WTC11 (cell line): ENCODE data around the gene ETV3. TPM values are rescaled to one million over a fixed set of nuclear protein-coding genes. Genes with fewer than 3 reads are reported as not detected.

ENCODE experiments used
- AFF4 ChIP-seq: sonication (generic); formaldehyde crosslinking; IDR thresholded peaks from 2 replicates; pipeline ENCODE4 v1.8.1; 2023; ENCODE audit warnings: mild to moderate bottlenecking, missing genetic modification reagents, borderline replicate concordance
- ATF1 ChIP-seq: sonication (generic); formaldehyde crosslinking; IDR thresholded peaks from 2 replicates; pipeline ENCODE4 v1.8.1; 2023; ENCODE audit warnings: mild to moderate bottlenecking, moderate library complexity, missing genetic modification reagents
- E2F5 ChIP-seq: sonication (generic); formaldehyde crosslinking; IDR thresholded peaks from 2 replicates; pipeline ENCODE4 v1.8.1; 2022; ENCODE audit warnings: mild to moderate bottlenecking, moderate library complexity, missing genetic modification reagents
- EMX1 ChIP-seq: fragments of 250-450 bp; sonication (Bioruptor Pico); IDR thresholded peaks from 2 replicates; pipeline ENCODE4 v1.8.0; 2021; ENCODE audit warnings: mild to moderate bottlenecking
- FOXK1 ChIP-seq: sonication (generic); formaldehyde crosslinking; IDR thresholded peaks from 2 replicates; pipeline ENCODE4 v1.8.0; 2022; ENCODE audit warnings: mild to moderate bottlenecking, moderate library complexity, missing genetic modification reagents
- FOXP4 ChIP-seq: sonication (generic); formaldehyde crosslinking; IDR thresholded peaks from 2 replicates; pipeline ENCODE4 v1.8.0; 2022; ENCODE audit warnings: mild to moderate bottlenecking, missing genetic modification reagents
- IRF1 ChIP-seq: sonication (generic); formaldehyde crosslinking; IDR thresholded peaks from 2 replicates; pipeline ENCODE4 v1.8.0; 2023; ENCODE audit warnings: missing genetic modification reagents
- JUN ChIP-seq: sonication (generic); formaldehyde crosslinking; IDR thresholded peaks from 2 replicates; pipeline ENCODE4 v1.8.0; 2023; ENCODE audit warnings: mild to moderate bottlenecking, missing genetic modification reagents
- MLX ChIP-seq: sonication (generic); formaldehyde crosslinking; IDR thresholded peaks from 2 replicates; pipeline ENCODE4 v1.8.1; 2023; ENCODE audit warnings: mild to moderate bottlenecking, missing genetic modification reagents, moderate library complexity
- RELA ChIP-seq: sonication (generic); formaldehyde crosslinking; IDR thresholded peaks from 2 replicates; pipeline ENCODE4 v1.8.1; 2022; ENCODE audit warnings: missing genetic modification reagents, mild to moderate bottlenecking, borderline replicate concordance
- RORB ChIP-seq: fragments of 250-450 bp; sonication (Bioruptor Pico); IDR thresholded peaks from 2 replicates; pipeline ENCODE4 v1.9.0; 2021; ENCODE audit warnings: mild to moderate bottlenecking
- SMAD3 ChIP-seq: sonication (generic); formaldehyde crosslinking; IDR thresholded peaks from 2 replicates; pipeline ENCODE4 v1.8.0; 2022; ENCODE audit warnings: missing genetic modification reagents, mild to moderate bottlenecking, borderline replicate concordance
- SOX15 ChIP-seq: fragments of 250-450 bp; sonication (Bioruptor Pico); IDR thresholded peaks from 2 replicates; pipeline ENCODE4 v1.9.0; 2021; ENCODE audit warnings: mild to moderate bottlenecking
- ZNF232 ChIP-seq: sonication (generic); formaldehyde crosslinking; IDR thresholded peaks from 2 replicates; pipeline ENCODE4 v1.8.0; 2022; ENCODE audit warnings: mild to moderate bottlenecking, missing genetic modification reagents
- ZNF263 ChIP-seq: sonication (generic); formaldehyde crosslinking; IDR thresholded peaks from 2 replicates; pipeline ENCODE4 v1.8.1; 2022; ENCODE audit warnings: low read depth, mild to moderate bottlenecking, moderate library complexity, missing genetic modification reagents
- ZNF416 ChIP-seq: fragments of 250-450 bp; sonication (Bioruptor Pico); IDR thresholded peaks from 2 replicates; pipeline ENCODE4 v1.9.0; 2021; ENCODE audit warnings: mild to moderate bottlenecking, inconsistent platforms
- ZNF671 ChIP-seq: fragments of 250-450 bp; sonication (Bioruptor Pico); IDR thresholded peaks from 2 replicates; pipeline ENCODE4 v1.8.0; 2021; ENCODE audit warnings: mild to moderate bottlenecking
- total RNA-seq: library from RNA; stranded (reverse); gene quantifications from 3 replicates; pipeline ENCODE4 v1.2.3, GENCODE V29; 2021
- TF ChIP-seq, protein P1 (sequence below): sonication (generic); formaldehyde crosslinking; IDR thresholded peaks from 2 replicates; pipeline ENCODE4 v1.8.0; 2022; ENCODE audit warnings: missing genetic modification reagents
- TF ChIP-seq, protein P2 (sequence below): sonication (generic); formaldehyde crosslinking; IDR thresholded peaks from 2 replicates; pipeline ENCODE4 v1.8.1; 2023; ENCODE audit warnings: mild to moderate bottlenecking, missing genetic modification reagents
- TF ChIP-seq, protein P3 (sequence below): sonication (generic); formaldehyde crosslinking; IDR thresholded peaks from 2 replicates; pipeline ENCODE4 v1.8.1; 2022; ENCODE audit warnings: mild to moderate bottlenecking, missing genetic modification reagents, moderate library complexity, borderline replicate concordance
- TF ChIP-seq, protein P4 (sequence below): sonication (generic); formaldehyde crosslinking; IDR thresholded peaks from 2 replicates; pipeline ENCODE4 v1.8.1; 2022; ENCODE audit warnings: missing genetic modification reagents, borderline replicate concordance

The ETV3 gene
- total RNA-seq, 1 experiment from 2014 or later = 26.0 TPM

GRCh38 chr1:157138220-157139051, at the start of gene ETV3 (continued):
- TF ChIP-seq IRF1 = peak; percentile 61; the same call in 1 of the 2 replicates
- TF ChIP-seq, protein P1, sequence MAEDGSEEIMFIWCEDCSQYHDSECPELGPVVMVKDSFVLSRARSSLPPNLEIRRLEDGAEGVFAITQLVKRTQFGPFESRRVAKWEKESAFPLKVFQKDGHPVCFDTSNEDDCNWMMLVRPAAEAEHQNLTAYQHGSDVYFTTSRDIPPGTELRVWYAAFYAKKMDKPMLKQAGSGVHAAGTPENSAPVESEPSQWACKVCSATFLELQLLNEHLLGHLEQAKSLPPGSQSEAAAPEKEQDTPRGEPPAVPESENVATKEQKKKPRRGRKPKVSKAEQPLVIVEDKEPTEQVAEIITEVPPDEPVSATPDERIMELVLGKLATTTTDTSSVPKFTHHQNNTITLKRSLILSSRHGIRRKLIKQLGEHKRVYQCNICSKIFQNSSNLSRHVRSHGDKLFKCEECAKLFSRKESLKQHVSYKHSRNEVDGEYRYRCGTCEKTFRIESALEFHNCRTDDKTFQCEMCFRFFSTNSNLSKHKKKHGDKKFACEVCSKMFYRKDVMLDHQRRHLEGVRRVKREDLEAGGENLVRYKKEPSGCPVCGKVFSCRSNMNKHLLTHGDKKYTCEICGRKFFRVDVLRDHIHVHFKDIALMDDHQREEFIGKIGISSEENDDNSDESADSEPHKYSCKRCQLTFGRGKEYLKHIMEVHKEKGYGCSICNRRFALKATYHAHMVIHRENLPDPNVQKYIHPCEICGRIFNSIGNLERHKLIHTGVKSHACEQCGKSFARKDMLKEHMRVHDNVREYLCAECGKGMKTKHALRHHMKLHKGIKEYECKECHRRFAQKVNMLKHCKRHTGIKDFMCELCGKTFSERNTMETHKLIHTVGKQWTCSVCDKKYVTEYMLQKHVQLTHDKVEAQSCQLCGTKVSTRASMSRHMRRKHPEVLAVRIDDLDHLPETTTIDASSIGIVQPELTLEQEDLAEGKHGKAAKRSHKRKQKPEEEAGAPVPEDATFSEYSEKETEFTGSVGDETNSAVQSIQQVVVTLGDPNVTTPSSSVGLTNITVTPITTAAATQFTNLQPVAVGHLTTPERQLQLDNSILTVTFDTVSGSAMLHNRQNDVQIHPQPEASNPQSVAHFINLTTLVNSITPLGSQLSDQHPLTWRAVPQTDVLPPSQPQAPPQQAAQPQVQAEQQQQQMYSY (CRISPR knock-in tag) = no peak
- TF ChIP-seq ZNF671 = no peak
- TF ChIP-seq ZNF416 (CRISPR knock-in tag) = no peak
- no peak for TF ChIP-seq ZNF232
- TF ChIP-seq AFF4 (CRISPR knock-in tag) = no peak
- peak; percentile 94 for TF ChIP-seq FOXP4
- peak; percentile 97 for TF ChIP-seq ZNF263 (CRISPR knock-in tag)
- TF ChIP-seq, protein P2, sequence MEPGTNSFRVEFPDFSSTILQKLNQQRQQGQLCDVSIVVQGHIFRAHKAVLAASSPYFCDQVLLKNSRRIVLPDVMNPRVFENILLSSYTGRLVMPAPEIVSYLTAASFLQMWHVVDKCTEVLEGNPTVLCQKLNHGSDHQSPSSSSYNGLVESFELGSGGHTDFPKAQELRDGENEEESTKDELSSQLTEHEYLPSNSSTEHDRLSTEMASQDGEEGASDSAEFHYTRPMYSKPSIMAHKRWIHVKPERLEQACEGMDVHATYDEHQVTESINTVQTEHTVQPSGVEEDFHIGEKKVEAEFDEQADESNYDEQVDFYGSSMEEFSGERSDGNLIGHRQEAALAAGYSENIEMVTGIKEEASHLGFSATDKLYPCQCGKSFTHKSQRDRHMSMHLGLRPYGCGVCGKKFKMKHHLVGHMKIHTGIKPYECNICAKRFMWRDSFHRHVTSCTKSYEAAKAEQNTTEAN (CRISPR knock-in tag) = peak; percentile 51; the same call in 1 of the 2 replicates
- TF ChIP-seq JUN = no peak
- TF ChIP-seq, protein P3, sequence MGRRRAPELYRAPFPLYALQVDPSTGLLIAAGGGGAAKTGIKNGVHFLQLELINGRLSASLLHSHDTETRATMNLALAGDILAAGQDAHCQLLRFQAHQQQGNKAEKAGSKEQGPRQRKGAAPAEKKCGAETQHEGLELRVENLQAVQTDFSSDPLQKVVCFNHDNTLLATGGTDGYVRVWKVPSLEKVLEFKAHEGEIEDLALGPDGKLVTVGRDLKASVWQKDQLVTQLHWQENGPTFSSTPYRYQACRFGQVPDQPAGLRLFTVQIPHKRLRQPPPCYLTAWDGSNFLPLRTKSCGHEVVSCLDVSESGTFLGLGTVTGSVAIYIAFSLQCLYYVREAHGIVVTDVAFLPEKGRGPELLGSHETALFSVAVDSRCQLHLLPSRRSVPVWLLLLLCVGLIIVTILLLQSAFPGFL = no peak
- TF ChIP-seq RORB = no peak
- peak; percentile 85 for TF ChIP-seq FOXK1 (CRISPR knock-in tag)
- TF ChIP-seq SMAD3 (CRISPR knock-in tag) = peak; percentile 65; the same call in 1 of the 2 replicates
- peak; percentile 85; the same call in 1 of the 2 replicates for TF ChIP-seq E2F5 (CRISPR knock-in tag)
- TF ChIP-seq, protein P4, sequence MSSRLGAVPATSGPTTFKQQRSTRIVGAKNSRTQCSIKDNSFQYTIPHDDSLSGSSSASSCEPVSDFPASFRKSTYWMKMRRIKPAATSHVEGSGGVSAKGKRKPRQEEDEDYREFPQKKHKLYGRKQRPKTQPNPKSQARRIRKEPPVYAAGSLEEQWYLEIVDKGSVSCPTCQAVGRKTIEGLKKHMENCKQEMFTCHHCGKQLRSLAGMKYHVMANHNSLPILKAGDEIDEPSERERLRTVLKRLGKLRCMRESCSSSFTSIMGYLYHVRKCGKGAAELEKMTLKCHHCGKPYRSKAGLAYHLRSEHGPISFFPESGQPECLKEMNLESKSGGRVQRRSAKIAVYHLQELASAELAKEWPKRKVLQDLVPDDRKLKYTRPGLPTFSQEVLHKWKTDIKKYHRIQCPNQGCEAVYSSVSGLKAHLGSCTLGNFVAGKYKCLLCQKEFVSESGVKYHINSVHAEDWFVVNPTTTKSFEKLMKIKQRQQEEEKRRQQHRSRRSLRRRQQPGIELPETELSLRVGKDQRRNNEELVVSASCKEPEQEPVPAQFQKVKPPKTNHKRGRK (CRISPR knock-in tag) = no peak
- no peak for TF ChIP-seq RELA (CRISPR knock-in tag)
- TF ChIP-seq EMX1 (CRISPR knock-in tag) = no peak
- no peak for TF ChIP-seq SOX15 (CRISPR knock-in tag)
- TF ChIP-seq ATF1 (CRISPR knock-in tag) = no peak
- TF ChIP-seq MLX (CRISPR knock-in tag) = no peak
